ENCODE results near the gene PSMA6.
"Not testable (repeated sequence)": the region's sequence is repeated elsewhere in the genome, so short reads cannot be mapped to it uniquely, and the experiment has no call there.

Gene PSMA6

DNA sequence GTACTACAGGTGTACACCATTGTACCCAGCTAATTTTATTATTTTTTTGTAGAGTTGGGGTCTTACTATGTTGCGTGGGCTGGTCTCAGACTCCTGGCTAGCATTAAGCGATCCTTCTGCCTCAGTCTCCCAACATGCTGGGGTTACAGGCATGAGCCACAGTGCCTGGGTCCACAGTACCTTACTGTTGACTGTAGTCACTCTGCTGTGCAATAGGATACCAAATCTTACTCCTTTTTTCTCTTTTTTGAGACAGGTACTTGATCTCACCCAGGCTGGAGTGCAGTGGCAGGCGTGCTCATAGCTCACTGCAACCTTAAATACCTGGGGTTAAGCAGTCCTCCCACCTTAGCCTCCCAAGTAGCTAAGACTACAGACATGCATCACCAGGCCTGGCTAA is 25.6 kb downstream of the PSMA6 start:
- in situ Hi-C loops (cut with HindIII; ENCODE audit: low sequenced_read_pairs), result no loop called here

DNA sequence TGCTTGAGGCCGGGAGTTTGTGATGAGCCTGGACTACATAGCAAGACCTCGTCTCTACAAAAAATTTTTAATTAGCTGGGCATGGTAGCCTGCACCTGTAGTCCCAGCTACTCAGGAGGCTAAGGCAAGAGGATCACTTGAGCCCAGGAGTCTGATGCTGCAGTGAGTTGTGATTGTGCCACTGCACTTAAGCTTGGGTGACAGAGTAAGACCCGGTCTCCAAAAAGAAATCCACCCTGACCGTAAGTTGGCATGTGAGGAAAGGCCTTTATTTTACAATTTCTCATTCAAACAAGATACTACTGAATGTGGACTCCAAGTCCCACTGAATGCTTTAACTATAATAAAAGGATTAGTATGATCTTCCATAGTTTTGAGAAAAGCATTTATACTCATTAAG is 27.3 kb downstream of the PSMA6 start:
- in situ Hi-C loops (cut with HindIII; ENCODE audit: low sequenced_read_pairs), result no loop called here

DNA sequence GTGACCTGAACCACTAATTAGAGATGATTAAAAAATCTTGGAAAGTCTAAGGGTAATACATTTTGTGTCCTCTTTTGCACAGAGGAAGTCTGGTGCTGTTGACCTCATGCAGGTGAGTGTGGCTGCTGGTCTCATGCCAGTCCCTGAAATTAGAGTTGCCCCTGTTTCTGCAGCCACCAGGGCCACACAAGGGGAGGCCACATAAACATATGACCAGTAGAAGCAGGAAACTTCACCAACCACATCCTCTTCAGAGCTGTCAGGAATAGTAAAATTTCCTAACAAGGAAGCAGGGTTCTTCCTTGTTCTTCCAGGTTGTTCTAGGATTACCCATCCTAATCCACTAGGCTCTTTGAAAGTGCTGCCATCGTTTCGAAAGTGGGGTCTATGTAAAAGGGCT is 28.3 kb downstream of the PSMA6 start:
- in situ Hi-C loops (cut with HindIII; ENCODE audit: low sequenced_read_pairs), result no loop called here

DNA sequence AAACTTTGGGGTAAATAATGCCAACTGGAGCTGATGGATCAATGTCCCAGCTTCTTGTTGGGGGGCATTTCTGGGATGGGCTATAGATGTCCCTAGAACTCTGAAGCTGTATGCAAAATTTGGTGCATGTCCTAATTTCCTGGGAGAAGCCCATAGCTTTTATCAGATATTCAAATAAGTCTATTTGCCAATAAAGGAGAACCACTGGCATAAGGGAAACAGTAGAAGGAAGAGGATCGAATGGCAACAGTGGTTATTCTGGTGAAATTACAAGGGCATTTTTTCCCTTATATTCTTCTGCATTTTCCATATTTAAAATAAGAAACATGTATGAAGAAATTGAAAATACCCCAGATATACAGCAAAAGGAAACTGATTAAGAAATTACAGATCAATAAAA is 34.2 kb downstream of the PSMA6 start:
- in situ Hi-C loops (cut with HindIII; ENCODE audit: low sequenced_read_pairs), result no loop called here

DNA sequence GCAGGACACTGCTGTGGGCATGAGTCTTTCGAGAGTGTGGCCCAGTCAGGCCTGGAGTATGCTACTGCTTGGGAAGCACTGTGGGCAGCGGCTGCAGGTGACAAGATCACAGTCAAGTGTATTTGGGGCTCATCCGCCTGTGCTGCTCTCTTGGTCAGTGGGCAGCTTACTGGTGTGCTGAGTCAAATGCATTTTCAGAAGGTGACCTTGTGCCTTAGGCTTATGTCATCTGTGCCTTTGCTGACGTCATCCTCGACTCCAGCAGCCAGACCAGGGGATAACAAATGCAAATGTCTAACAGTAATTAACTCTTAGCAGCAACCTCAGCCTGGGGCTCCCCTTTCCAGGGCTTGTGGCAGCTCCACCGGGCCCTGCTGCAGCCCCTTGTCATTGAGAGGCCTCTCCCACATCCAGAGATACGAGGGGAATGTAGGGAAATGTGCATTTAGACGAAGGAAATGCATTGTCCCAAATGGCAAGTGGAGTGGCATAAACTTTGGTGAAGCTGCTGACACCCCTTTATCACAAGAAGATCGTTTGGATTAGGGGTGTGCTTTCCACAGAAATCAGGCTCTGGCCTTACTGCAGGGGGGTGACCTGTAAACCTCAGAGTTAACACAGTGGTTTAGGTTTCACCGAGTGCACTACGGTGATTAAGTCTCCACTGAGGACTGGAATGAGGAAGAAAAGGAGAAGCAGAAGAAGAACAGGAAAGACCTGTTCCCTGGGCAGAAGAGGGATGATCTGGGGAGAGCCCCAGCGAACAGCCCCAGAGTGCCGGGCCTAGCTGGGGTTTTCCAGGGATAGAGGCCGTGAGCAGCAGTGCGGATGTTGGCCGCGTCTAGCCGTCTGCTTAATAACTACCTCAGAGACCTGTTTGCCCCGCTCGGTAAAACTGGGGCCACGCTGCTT is 39.7 kb downstream of the PSMA6 start:
- in situ Hi-C loops (cut with HindIII; ENCODE audit: low sequenced_read_pairs), result no loop called here

DNA sequence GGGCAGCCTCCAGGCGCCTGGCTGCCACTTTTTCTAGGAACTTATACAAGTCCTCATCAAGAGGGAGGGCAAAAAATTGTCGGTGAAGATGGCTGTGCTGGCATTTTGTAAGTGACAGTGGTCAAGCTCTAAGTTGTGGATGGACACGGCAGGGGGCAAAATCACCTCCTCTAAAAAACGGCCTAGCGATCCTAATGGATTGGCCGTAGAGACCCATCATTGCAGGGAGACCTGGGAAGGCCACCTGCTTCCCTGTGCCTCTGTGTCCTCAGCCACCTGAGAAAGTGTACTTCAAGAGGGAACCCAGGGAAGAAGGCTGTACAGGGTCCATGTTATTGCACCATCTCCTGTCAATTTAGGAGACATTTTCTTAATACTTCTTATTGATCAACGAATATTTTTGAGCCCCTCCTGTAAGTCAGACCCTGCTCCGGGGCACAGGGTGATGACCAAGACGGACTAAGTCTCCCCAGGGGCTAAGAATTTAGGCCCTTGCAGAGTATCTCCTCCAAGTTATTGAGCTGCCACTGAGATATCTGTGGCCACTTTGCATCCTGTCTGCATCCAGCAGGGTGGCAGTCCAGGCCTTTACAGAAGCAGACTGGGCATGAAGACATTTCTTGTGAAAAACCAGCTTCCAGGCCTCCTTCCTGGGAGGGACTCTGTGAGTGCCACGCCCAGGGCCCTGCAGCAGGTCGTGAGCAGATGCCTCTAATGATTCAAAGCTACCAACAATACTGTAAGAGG is 40.5 kb downstream of the PSMA6 start:
- in situ Hi-C loops (cut with HindIII; ENCODE audit: low sequenced_read_pairs), result no loop called here

DNA sequence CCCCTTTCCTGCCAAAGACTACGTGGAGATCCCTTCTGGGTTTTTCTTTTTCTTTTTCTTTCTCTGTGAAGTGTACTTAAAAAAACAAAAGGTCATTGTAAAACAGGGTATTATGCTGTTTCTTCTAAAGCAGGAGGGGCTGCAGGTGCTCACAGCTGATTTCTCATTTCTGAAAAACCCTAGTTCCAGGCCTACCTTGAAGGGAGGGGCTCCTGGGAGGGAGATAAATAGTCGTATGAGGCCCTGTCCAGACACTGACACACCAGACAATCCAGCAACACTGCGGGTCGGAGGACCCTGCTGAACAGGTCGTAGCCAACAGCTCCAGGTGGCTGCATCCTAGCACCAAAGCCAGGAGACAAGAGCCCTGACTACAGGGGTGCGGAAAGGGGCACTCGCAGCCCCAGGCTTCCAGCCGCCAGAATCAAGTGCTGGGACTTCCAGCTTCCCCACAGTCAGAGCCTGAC is 41.1 kb downstream of the PSMA6 start:
- in situ Hi-C loops (cut with HindIII; ENCODE audit: low sequenced_read_pairs), result no loop called here

DNA sequence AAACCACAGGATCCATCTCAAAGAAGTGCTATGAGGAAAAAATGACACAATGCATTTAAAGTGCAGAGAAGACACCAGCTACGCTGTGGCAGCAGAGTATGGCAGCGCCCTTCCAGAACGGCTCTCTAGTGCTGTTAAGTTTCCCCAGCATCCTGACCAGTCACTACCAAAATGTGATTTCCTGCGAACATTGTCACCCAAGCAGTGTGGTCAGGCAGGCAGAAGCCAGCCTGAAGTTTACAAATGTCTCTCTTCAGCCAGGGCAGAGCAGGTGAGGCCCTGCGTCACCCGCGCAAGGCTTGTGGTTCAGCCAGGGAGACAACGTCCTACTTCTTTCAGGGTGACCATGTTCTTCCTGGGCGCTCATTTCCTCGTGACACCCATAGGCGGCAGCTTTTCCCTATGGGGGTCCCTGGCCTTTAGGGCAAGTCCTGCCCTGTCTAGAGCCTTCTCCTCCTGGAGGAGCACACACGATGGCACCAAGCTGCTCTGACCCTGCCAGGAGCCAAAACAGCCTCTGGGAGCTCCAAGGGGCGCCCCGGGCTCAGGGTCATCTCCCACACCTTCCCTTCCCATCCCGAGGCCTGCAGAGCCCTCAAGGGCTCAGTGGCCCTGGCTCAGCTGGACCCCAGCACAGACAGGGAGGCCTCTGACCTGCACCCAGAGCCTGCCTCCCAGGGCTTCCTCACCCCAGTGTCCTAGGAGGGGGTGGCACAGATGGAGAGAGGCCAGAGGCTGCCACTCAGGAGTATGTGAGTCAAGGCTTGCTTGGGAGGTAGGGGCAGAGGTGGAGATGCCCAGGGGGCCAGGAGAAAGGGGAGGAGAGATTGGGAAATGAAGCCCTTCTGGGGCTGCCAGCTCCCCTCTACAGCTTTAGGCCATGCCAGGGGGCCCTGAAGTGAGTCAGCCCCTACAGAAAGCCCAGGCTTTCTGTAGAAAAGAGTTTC is 41.9 kb downstream of the PSMA6 start:
- in situ Hi-C loops (cut with HindIII; ENCODE audit: low sequenced_read_pairs), result no loop called here

DNA sequence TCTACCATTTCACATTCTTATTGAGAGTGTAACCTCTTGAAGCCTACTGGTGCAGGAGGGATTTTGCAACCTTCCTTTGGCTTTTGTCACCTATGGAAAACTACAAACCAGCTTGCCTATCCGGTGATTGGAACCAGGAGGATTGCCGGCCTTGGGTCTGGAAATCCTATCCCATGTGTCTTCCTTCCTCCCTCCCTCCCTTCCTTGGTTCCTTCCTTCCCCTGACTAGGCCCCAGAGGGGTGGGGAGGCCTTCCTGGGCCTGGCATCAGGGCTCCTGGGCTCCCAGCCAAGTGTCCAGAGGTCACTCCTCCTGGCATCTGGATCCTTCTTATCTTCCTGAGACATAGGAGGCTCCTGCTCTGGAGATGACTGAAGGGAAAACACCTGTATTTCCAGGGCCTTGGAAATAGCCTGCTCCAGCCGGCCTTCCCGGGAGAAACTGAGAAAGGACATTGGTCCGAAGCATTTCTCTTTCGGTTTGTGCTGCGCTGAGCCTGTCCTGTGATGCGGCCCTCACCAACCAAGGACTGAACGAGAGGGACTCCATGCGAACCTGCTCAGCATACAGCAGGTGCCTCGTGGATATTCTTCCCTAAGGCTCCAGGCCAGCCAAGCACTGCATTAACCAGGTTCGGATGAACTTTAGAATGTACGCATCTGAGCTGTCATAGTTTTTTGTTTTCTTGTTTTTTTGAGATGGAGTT is 43.4 kb downstream of the PSMA6 start:
- in situ Hi-C loops (cut with HindIII; ENCODE audit: low sequenced_read_pairs), result no loop called here

DNA sequence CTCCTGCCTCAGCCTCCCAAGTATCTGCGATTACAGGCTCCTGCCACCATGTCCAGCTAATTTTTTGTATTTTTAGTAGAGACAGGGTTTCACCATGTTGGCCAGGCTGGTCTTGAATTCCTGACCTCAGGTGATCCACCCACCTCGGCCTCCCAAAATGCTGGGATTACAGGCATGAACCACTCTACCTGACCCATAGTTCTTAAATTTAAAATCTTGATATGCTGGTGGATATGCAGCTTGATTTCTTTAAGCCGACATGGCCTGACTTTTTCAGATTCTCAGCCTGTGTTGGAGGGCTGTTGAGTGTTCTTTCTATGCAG is 44.0 kb downstream of the PSMA6 start:
- in situ Hi-C loops (cut with HindIII; ENCODE audit: low sequenced_read_pairs), result not testable (repeated sequence)

DNA sequence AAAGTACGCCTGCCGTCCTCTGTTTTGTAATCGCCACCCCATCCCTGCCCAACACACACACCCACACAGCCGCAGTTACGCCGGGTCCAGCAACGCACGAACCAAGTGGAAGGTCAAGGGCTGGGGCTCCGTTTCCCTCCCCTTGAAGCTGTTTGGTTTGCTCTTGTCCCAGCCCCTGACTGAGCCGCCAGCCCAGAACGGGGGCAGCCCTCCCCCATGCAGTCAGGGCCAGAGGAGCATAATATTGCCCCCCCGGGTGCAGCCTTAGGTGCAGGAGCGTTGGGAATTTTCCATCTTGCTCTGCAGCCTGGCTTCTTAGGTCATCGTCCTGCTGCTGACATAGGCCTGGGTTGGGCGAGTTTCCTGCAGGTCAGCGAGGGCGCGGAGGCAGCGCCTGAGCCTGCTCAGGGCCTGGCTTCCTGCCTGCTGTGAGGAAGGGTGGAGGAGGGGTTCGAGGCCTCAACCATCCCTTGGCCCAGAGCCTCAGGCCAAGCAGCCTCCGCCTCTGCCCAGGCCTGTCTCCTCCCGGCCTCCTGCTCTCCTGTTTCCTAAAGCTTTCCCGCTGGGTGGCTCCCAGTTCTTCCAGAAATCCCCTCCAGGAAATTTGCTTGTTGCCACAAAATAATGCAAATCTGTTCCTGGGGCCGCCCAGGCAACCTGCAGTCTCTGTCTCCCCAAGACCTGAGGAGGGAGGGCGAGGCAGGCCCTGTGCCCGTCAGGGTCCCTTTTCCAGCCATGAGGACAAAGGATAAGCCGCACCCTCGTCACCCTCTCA is 44.5 kb downstream of the PSMA6 start:
- in situ Hi-C loops (cut with HindIII; ENCODE audit: low sequenced_read_pairs), result no loop called here

DNA sequence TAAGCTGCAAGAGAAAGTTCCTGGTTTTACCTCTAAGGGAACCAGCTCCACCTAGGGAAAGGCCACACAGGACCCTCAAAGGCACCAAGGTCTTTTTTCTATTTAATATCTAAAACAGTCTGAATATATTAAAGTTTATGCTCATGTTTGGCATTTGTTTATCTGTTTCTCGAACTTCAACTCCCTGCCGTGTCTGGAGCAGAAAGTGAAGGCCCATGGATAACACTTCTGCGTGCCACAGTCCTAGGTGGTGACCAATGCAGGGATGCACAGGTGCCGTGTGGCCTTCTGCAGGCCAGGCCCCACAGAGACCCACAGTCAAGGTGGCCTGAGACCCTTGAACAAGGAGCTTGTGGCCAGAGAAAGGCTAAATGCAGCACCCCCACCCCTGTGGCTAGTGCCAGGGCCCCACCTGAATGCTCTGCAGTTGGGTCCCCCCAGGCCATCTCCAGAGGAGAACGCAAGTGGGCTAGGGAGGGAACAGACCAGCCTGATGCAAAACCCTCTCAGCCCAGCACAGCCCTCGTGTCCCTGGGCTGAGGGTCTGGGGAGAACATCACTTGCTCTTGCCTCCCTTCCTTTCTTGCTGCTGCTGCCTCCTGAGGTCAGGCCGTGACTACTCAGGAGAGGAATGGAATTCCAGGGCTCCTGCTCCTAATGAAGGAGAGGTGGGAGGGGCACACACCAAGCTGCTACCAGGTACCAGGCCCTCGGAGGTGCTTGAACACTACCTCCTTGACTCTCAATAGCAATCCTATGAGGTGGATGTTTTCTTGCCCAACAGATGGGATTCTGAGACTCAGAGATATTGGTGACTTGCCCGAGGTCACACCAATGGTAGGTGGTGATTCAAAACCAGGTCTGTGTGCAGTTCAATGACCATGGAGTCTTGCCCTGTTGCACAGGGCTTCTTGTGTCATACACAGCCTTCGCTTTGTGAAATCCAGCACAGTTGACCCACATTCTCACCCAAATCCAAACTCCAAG is 45.4 kb downstream of the PSMA6 start:
- in situ Hi-C loops (cut with HindIII; ENCODE audit: low sequenced_read_pairs), result no loop called here

DNA sequence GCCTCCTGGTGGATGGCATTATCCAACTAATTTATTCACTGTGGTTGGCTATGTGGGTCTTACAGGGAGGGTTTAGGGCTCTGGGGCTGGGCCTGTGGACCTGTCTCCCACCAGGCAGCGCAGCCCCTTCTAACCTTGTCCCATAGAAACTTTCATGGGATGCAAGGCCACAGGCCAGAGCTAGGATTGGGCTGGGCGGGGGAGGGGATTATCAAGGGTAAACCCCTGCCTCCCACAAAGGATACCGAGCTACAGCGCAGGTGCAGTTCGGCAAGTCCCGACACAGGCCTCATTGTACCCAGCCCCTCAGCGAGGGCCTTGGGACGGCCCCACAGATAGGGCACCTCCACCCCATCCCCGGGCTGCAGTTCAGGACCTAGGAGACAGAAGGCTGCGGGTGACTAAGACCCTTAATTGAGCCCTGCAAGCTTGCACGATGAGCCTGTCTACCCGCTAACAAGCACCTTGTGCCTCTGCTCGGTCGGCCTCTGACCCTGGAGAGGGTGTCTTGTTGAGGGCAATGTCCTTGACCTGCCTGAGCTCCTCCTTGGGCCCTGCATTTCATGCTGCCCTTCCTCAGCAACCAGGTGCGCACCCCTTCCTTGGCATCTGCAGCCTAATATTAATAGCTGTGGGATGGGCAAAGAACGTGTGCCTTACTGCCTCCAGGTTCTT is 46.7 kb downstream of the PSMA6 start:
- in situ Hi-C loops (cut with HindIII; ENCODE audit: low sequenced_read_pairs), result no loop called here

DNA sequence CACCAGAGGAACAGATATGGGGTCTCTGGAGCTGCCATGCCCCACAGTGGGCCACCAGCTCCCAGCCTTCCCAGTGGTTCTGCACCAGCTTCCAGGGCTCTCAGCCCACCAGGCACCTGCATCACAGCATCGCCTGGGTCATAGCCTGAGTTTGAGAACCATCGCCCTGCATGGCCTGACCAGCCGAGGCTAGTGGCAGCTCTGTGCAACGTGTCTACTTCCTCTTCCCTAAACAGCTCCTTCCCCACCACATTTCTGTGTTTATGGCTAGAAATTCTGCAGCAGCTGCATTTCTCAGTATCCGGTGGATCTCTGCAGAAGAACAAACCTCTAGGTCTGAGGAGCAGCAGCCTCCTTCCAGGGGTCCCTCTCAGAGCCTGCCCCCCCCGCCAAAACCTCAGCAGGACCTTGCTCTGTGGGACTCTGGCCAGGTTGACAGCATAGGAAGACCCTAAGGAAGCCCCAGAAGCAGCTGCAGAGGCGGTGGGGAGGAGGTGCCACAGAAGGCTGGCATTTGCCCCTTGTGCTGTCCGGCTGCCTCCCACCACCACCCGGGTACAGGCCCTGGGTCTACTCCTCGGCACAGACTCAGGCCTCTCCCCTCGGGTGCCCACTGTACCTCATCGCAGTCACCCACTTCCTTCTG is 47.7 kb downstream of the PSMA6 start:
- in situ Hi-C loops (cut with HindIII; ENCODE audit: low sequenced_read_pairs), result no loop called here

DNA sequence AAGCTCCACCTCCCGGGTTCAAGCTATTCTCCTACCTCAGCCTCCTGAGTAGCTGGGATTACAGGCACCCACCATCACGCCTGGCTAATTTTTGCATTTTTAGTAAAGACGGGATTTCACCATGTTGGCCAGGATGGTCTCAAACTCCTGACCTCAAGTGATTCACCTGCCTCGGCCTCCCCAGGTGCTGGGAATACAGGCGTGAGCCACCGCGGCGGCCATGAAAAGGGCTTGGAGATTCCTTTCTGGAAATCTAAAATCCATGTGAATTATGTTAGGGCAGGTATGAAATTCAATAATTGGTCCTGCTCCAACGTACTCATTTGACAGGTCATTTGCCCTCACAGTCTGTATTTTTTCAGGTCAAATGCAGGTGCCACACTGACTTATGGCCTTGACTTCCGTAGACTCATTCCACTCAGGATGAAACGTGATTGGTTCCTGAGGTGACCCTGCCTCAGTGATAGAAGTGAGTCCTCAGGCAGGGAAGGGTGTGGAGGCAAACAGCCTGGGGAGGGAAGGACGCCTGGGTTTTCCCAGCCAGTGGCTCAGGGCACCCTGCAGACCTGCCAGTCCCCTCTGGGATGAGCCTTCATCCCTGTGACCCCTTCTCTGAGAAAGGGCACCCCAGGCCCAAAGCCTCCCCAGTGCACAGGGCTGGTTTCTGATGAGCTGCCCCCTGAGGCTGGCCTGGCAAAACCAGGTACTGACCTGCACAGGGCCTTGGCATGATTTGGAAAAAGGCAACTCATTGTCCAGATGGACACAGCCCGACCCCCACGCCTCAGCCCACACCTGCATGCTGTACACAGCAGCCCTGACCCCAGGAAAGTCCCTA is 48.7 kb downstream of the PSMA6 start:
- in situ Hi-C loops (cut with HindIII; ENCODE audit: low sequenced_read_pairs), result no loop called here

DNA sequence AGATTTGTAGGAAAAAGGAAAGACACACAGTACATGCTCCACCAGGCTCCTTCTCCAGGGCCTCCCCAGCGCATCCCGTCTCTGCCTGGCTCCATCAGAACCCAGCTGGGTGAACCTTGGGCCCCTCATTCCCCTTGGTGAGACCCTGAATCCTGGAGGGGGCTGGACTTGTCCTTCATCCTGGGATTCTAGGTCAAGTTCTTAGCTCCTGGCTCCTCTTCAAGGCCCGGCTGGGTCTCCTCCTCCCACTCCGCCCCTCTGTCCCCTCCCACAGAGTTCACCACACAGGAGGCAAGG is 49.2 kb downstream of the PSMA6 start:
- in situ Hi-C loops (cut with HindIII; ENCODE audit: low sequenced_read_pairs), result no loop called here
